GM12878 (cell line): ENCODE measurements around the gene MANBA. TPM values are rescaled to one million over a fixed set of nuclear protein-coding genes. Genes with fewer than 3 reads are reported as not detected.

Experiments used
- CREM ChIP-seq: IDR thresholded peaks from 2 replicates; pipeline ENCODE4 v1.6.1; 2014; ENCODE audit warnings: antibody characterized with exemption, low read depth
- E4F1 ChIP-seq: fragments of 450-650 bp; IDR thresholded peaks from 2 replicates; pipeline ENCODE4 v1.6.1; 2018; ENCODE audit warnings: borderline replicate concordance, mild to moderate bottlenecking; ENCODE audit not compliant: partially characterized antibody
- HSF1 ChIP-seq: fragments of 150-350 bp; IDR thresholded peaks from 2 replicates; pipeline ENCODE4 v1.6.1; 2014; ENCODE audit warnings: mild to moderate bottlenecking, low read depth, low read length
- IKZF2 ChIP-seq, 2 experiments: fragments of 450-650 bp; IDR thresholded peaks; 2 replicates each; pipeline ENCODE4 v1.6.1; 2017; ENCODE audit warnings: mild to moderate bottlenecking in 2 of 2, moderate library complexity in 2 of 2
- NFIC ChIP-seq: IDR thresholded peaks from 2 replicates; pipeline ENCODE4 v1.6.1; 2012; ENCODE audit warnings: low read depth, mild to moderate bottlenecking, inconsistent platforms, low read length, moderate library complexity
- PKNOX1 ChIP-seq: fragments of 450-650 bp; IDR thresholded peaks from 2 replicates; pipeline ENCODE4 v1.6.1; 2016; ENCODE audit warnings: mild to moderate bottlenecking
- REST ChIP-seq: IDR thresholded peaks from 2 replicates; pipeline ENCODE4 v1.6.1; 2012; ENCODE audit warnings: mild to moderate bottlenecking, low read depth, low read length
- ZNF274 ChIP-seq: IDR thresholded peaks from one replicate; pipeline ENCODE4 v1.8.0; 2011; ENCODE audit not compliant: insufficient read length, insufficient read depth
- ZNF622 ChIP-seq: fragments of 450-650 bp; IDR thresholded peaks from 2 replicates; pipeline ENCODE4 v1.6.1; 2017; ENCODE audit warnings: mild to moderate bottlenecking, inconsistent platforms
- polyA plus RNA-seq, 11 experiments: library from polyadenylated mRNA; depleted of rRNA in 4 of 11; unstranded in 6 of 11; stranded (reverse) in 5 of 11; fragments of >200 nt; fragmentation: Nextera tagmentation in 4 of 11; fragmentation: Illumina TruSeq in 1 of 11; extraction: Ambion mirVana in 4 of 11; extraction: Trizol in 1 of 11; gene quantifications; 1 replicate in 1 of 11; 2 replicates in 10 of 11; pipeline versions ENCODE4 v1.2.1 to v1.2.3, GENCODE V29; 2011 to 2016; ENCODE audit warnings: inconsistent platforms in 2 of 11, missing spikeins in 2 of 11, low read depth in 1 of 11
- total RNA-seq, 4 experiments: library from RNA; depleted of rRNA in 3 of 4; stranded (reverse); fragments of >200 nt in 3 of 4; fragmentation: Illumina TruSeq in 1 of 4; extraction: Trizol in 1 of 4; gene quantifications; 2 replicates each; pipeline versions ENCODE4 v1.2.1 to v1.2.3, GENCODE V29; 2013 to 2021
- TF ChIP-seq, protein P1 (sequence below): fragments of 450-650 bp; IDR thresholded peaks from 2 replicates; pipeline ENCODE4 v1.6.1; 2016; ENCODE audit warnings: mild to moderate bottlenecking
- TF ChIP-seq, protein P2 (sequence below): fragments of 450-650 bp; IDR thresholded peaks from 2 replicates; pipeline ENCODE4 v1.6.1; 2018; ENCODE audit warnings: mild to moderate bottlenecking, low read depth, moderate library complexity; ENCODE audit not compliant: partially characterized antibody
- TF ChIP-seq, protein P3 (sequence below): fragments of 450-650 bp; formaldehyde crosslinking; IDR thresholded peaks from 2 replicates; pipeline ENCODE4 v1.4.0; 2020; ENCODE audit warnings: mild to moderate bottlenecking, moderate library complexity

The MANBA gene
- total and polyA plus RNA-seq, 10 of the 15 experiments (the other 5 are each of a cell fraction or from before 2014, with no cell fraction given) = 3.8 to 19.0 (median 12.5) TPM

GRCh38 chr4:102586644-102587021, 174.1 kb downstream of the MANBA start (continued):
- TF ChIP-seq REST (no peak), CREM (no peak), NFIC (peak; percentile 27), E4F1 (no peak), PKNOX1 (0 out of 2 replicates have a peak, but pooled peaks have one; percentile 19), HSF1 (no peak), ZNF274 (no peak), IKZF2 (IDR thresholded peaks at IDR 0.05) (0 out of 4 replicates have a peak, but pooled peaks have one; percentile 5 to 57), ZNF622 (no peak)
- TF ChIP-seq, protein P1, sequence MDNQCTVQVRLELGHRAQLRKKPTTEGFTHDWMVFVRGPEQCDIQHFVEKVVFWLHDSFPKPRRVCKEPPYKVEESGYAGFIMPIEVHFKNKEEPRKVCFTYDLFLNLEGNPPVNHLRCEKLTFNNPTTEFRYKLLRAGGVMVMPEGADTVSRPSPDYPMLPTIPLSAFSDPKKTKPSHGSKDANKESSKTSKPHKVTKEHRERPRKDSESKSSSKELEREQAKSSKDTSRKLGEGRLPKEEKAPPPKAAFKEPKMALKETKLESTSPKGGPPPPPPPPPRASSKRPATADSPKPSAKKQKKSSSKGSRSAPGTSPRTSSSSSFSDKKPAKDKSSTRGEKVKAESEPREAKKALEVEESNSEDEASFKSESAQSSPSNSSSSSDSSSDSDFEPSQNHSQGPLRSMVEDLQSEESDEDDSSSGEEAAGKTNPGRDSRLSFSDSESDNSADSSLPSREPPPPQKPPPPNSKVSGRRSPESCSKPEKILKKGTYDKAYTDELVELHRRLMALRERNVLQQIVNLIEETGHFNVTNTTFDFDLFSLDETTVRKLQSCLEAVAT = peak; percentile 47; the same call in 1 of the 2 replicates
- TF ChIP-seq, protein P2, sequence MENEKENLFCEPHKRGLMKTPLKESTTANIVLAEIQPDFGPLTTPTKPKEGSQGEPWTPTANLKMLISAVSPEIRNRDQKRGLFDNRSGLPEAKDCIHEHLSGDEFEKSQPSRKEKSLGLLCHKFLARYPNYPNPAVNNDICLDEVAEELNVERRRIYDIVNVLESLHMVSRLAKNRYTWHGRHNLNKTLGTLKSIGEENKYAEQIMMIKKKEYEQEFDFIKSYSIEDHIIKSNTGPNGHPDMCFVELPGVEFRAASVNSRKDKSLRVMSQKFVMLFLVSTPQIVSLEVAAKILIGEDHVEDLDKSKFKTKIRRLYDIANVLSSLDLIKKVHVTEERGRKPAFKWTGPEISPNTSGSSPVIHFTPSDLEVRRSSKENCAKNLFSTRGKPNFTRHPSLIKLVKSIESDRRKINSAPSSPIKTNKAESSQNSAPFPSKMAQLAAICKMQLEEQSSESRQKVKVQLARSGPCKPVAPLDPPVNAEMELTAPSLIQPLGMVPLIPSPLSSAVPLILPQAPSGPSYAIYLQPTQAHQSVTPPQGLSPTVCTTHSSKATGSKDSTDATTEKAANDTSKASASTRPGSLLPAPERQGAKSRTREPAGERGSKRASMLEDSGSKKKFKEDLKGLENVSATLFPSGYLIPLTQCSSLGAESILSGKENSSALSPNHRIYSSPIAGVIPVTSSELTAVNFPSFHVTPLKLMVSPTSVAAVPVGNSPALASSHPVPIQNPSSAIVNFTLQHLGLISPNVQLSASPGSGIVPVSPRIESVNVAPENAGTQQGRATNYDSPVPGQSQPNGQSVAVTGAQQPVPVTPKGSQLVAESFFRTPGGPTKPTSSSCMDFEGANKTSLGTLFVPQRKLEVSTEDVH = no peak
- TF ChIP-seq, protein P3, sequence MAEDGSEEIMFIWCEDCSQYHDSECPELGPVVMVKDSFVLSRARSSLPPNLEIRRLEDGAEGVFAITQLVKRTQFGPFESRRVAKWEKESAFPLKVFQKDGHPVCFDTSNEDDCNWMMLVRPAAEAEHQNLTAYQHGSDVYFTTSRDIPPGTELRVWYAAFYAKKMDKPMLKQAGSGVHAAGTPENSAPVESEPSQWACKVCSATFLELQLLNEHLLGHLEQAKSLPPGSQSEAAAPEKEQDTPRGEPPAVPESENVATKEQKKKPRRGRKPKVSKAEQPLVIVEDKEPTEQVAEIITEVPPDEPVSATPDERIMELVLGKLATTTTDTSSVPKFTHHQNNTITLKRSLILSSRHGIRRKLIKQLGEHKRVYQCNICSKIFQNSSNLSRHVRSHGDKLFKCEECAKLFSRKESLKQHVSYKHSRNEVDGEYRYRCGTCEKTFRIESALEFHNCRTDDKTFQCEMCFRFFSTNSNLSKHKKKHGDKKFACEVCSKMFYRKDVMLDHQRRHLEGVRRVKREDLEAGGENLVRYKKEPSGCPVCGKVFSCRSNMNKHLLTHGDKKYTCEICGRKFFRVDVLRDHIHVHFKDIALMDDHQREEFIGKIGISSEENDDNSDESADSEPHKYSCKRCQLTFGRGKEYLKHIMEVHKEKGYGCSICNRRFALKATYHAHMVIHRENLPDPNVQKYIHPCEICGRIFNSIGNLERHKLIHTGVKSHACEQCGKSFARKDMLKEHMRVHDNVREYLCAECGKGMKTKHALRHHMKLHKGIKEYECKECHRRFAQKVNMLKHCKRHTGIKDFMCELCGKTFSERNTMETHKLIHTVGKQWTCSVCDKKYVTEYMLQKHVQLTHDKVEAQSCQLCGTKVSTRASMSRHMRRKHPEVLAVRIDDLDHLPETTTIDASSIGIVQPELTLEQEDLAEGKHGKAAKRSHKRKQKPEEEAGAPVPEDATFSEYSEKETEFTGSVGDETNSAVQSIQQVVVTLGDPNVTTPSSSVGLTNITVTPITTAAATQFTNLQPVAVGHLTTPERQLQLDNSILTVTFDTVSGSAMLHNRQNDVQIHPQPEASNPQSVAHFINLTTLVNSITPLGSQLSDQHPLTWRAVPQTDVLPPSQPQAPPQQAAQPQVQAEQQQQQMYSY (CRISPR knock-in tag) = no peak
